Loucy (cell line): ENCODE data around the gene SCN3A.

Experiments
- H2AFZ ChIP-seq: fragments of 200-600 bp; sonication (generic); 2 replicates; pipeline ENCODE4 v1.6.0; 2016; ENCODE audit warnings: antibody characterized with exemption, mild to moderate bottlenecking, low read length, moderate library complexity
- H3F3A ChIP-seq: fragments of 200-600 bp; 2 replicates; pipeline ENCODE4 v1.6.0; 2016; ENCODE audit warnings: antibody characterized with exemption, low read depth, mild to moderate bottlenecking
- H3K27me3 ChIP-seq: fragments of 200-600 bp; sonication (generic); 2 replicates; pipeline ENCODE4 v1.6.1; 2014; ENCODE audit warnings: low read length, mild to moderate bottlenecking; ENCODE audit not compliant: insufficient read depth, poor library complexity, severe bottlenecking
- H3K36me3 ChIP-seq: fragments of 200-600 bp; sonication (generic); 2 replicates; pipeline ENCODE4 v1.6.1; 2016; ENCODE audit warnings: low read length; ENCODE audit not compliant: insufficient read depth
- H3K4me1 ChIP-seq: fragments of 200-600 bp; sonication (generic); 2 replicates; pipeline ENCODE4 v1.5.1; 2014; ENCODE audit warnings: low read length, mild to moderate bottlenecking; ENCODE audit not compliant: insufficient read depth, poor library complexity, severe bottlenecking
- H3K4me2 ChIP-seq: fragments of 200-600 bp; sonication (generic); 2 replicates; pipeline ENCODE4 v1.6.0; 2014; ENCODE audit warnings: antibody characterized with exemption, low read length, low read depth, mild to moderate bottlenecking; ENCODE audit not compliant: poor library complexity, severe bottlenecking
- H3K4me3 ChIP-seq: fragments of 200-600 bp; sonication (generic); 2 replicates; pipeline ENCODE4 v1.5.1; 2014; ENCODE audit warnings: low read length, mild to moderate bottlenecking, mixed read lengths; ENCODE audit not compliant: poor library complexity, severe bottlenecking
- H3K79me2 ChIP-seq: fragments of 200-600 bp; sonication (generic); 2 replicates; pipeline ENCODE4 v1.6.1; 2014; ENCODE audit warnings: low read length; ENCODE audit not compliant: insufficient read depth
- H3K9ac ChIP-seq: fragments of 200-600 bp; sonication (generic); 2 replicates; pipeline ENCODE4 v1.6.0; 2014; ENCODE audit warnings: mild to moderate bottlenecking, low read depth, low read length, moderate library complexity; ENCODE audit not compliant: poor library complexity, severe bottlenecking
- H3K9me2 ChIP-seq: fragments of 200-600 bp; sonication (generic); replicated peaks from 2 replicates; pipeline ENCODE4 v1.6.1; 2016; ENCODE audit warnings: low read depth, low read length, mixed read lengths
- H3K9me3 ChIP-seq: fragments of 200-600 bp; sonication (generic); 2 replicates; pipeline ENCODE4 v1.6.1; 2014; ENCODE audit warnings: mild to moderate bottlenecking, antibody characterized with exemption, low read length, low read depth; ENCODE audit not compliant: insufficient read depth
- H4K20me1 ChIP-seq: fragments of 200-600 bp; sonication (generic); 2 replicates; pipeline ENCODE4 v1.6.0; 2014; ENCODE audit warnings: antibody characterized with exemption, low read length, mild to moderate bottlenecking; ENCODE audit not compliant: insufficient read depth, poor library complexity, severe bottlenecking
- CTCF ChIP-seq: fragments of 200-600 bp; sonication (generic); conservative IDR thresholded peaks from 2 replicates; pipeline ENCODE4 v1.5.1; 2014; ENCODE audit warnings: mild to moderate bottlenecking, antibody characterized with exemption, low read length
- EZH2phosphoT487 ChIP-seq: fragments of 200-600 bp; IDR thresholded peaks from 2 replicates; pipeline ENCODE4 v1.6.1; 2018; ENCODE audit warnings: antibody characterized with exemption, mild to moderate bottlenecking, moderate library complexity, borderline replicate concordance

SCN3A gene

DNA sequence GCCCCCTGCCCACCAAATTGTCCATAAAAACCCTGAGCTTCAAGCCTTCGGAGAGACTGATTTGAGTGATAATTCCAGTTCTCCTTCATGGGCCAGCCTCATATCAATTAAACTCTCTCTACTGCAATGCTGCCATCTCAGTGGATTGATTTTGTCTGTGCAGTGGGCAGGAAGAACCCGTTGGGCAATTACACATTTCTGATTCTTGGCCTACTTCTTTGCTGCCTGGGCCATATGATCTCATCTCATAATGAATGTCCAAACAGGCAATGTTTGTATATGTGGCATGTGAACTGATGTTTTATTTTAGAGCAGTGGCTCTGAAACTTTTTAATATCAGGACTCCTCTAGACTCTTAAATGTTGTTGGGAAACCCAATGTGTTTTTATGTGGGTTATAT is 147.3 kb downstream of the SCN3A start:
- Histone ChIP-seq H3K4me2 (no peak overlapping the region), H3K9me3 (no peaks in the 10 kb centered on the region), H3K9ac (no peak overlapping the region), H3F3A (peaks cover 4% of the 10 kb centered on the region; the same call in 1 of the 2 replicates), H3K79me2 (no peaks in the 10 kb centered on the region), H2AFZ (no peak overlapping the region), H3K4me3 (no peak overlapping the region), H3K27me3 (no peaks in the 10 kb centered on the region), H3K9me2 (no peaks in the 10 kb centered on the region), H3K36me3 (no peaks in the 10 kb centered on the region), H3K4me1 (peaks cover 63% of the 10 kb centered on the region), H4K20me1 (no peaks in the 10 kb centered on the region)
- TF ChIP-seq CTCF (no peak), EZH2phosphoT487 (no peak)

- Histone ChIP-seq H4K20me1 (no peaks in the 10 kb centered on the region), H3K9ac (no peak overlapping the region), H3K9me2 (no peaks in the 10 kb centered on the region), H3K4me1 (peaks cover 58% of the 10 kb centered on the region), H3K4me3 (no peak overlapping the region), H3K36me3 (no peaks in the 10 kb centered on the region), H3F3A (peaks cover 4% of the 10 kb centered on the region; the same call in 1 of the 2 replicates), H3K27me3 (no peaks in the 10 kb centered on the region), H3K9me3 (no peaks in the 10 kb centered on the region), H3K79me2 (no peaks in the 10 kb centered on the region), H3K4me2 (peak overlapping the region; percentile 29), H2AFZ (peak overlapping the region; percentile 47; the same call in 1 of the 2 replicates)
- TF ChIP-seq CTCF (no peak), EZH2phosphoT487 (no peak)
Observed at GRCh38 chr2:165055082-165055851, 148.6 kb downstream of the SCN3A start.

DNA sequence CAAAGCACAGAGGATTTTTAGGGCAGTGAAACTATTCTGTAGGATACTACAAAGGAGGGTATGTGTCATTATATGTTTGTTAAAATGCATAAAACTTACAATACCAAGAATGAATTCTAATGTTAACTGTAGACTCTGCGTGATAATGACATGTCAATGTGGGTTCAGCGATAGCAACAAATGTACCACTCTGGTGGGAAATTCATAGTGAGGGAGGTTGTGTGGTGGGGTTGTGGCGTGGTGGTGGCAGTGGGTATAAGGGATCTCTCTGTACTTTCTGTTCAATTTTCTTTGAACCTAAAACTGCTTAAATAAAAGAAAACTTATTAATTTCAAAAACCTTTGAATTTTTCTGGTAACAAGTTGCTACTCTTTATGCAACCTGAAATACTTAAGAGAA is 149.2 kb downstream of the SCN3A start:
- H3K4me2 ChIP-seq, result peak overlapping the region; percentile 29
- H3K9me3 ChIP-seq, result no peaks in the 10 kb centered on the region
- H3K27me3 ChIP-seq, result no peaks in the 10 kb centered on the region
- peak overlapping the region; percentile 47; the same call in 1 of the 2 replicates for H2AFZ ChIP-seq
- H3K4me1 ChIP-seq, result peaks cover 52% of the 10 kb centered on the region
- peaks cover 4% of the 10 kb centered on the region; the same call in 1 of the 2 replicates for H3F3A ChIP-seq
- no peak overlapping the region for H3K4me3 ChIP-seq
- H3K79me2 ChIP-seq, result no peaks in the 10 kb centered on the region
- H3K9ac ChIP-seq, result no peak overlapping the region
- no peaks in the 10 kb centered on the region for H4K20me1 ChIP-seq
- TF ChIP-seq CTCF, result no peak
- TF ChIP-seq EZH2phosphoT487, result no peak
- no peaks in the 10 kb centered on the region for H3K9me2 ChIP-seq
- no peaks in the 10 kb centered on the region for H3K36me3 ChIP-seq
